ENCODE results near the gene GRB7.

Gene GRB7

DNA sequence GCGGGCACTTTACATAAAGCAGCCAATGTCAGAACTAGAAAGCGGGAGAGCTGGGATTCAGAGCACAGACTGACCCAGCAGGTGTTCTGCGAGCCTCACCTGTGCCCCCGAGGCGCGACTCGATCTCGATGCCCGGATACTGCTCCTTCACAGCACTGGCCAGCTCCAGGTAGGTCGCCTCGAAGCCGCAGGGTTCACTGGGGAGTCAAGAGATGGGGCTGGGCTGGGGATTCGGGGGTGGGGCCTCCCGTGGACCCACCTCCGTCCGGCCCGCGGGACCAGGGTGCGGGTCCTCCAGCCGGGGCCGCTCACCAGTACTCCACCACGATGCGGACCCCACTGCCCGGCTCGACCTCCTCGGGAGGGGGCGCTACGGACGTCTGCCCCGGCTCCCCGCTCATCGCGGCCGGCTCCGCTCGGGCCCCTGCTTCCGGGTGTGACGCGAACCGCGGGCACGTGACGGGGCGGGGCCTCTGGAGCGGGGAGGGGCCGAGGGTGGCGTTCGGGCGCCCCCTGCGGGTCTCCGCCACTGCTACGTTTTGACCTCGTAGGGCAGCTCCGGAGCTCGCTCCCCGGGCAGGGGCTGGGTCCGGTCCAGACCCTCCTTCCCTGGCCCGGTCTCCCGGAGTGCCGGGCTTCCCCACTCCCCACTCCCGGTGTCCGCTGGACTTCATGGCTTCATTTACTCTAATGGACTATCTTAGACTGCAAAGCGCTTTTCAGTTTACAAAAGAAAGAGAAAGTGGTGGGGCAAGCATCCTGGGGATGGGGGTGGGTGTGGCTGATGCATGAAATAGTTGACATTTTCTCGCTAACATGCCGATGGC lies 7.4 kb upstream of the GRB7 start, which contains the start of gene MIEN1:
MIEN1 (minus strand) TSS at position 438 of the 827 bp plus-strand sequence; CDS start at position 401, 37 bp downstream.
- no peak within 1 kb of the TSS for H2BK15ac ChIP-seq (replicated peaks; ENCODE audit: low read depth)
- H3K18ac ChIP-seq (ENCODE audit: low read length) = peak within 1 kb of the TSS; percentile 45
- no peaks in the 10 kb centered on the region for H3K36me3 ChIP-seq (ENCODE audit: control insufficient read depth, insufficient read depth, low read length)
- no CpG with 5 or more reads among the region's 65 CpGs for WGBS (ENCODE audit: extremely low coverage, insufficient coverage, low lambda C conversion rate)
- H3K27ac ChIP-seq (ENCODE audit: low read depth, low read length) = peak within 1 kb of the TSS; percentile 38
- H3K27me3 ChIP-seq (ENCODE audit: insufficient read depth, low read length, poor library complexity) = no peaks in the 10 kb centered on the region
- H4K8ac ChIP-seq (ENCODE audit: low read depth, low read length) = no peak within 1 kb of the TSS
- H4K5ac ChIP-seq (ENCODE audit: low read length) = no peak within 1 kb of the TSS
- H3K4me1 ChIP-seq (ENCODE audit: control insufficient read depth, low read depth, low read length) = no peaks in the 10 kb centered on the region
- DNase-seq = peak; percentile 91
- peak within 1 kb of the TSS; percentile 77 for H3K4me2 ChIP-seq (ENCODE audit: low read length)
- no peaks in the 10 kb centered on the region for H3K79me1 ChIP-seq (ENCODE audit: low read length)
- no peaks in the 10 kb centered on the region for H3K79me2 ChIP-seq (ENCODE audit: control insufficient read depth, insufficient read depth, low read length)
- peak within 1 kb of the TSS; percentile 82 for H3K56ac ChIP-seq (ENCODE audit: low read length)
- H3K4ac ChIP-seq (ENCODE audit: low read depth, low read length) = peak within 1 kb of the TSS; percentile 49
- H3K23ac ChIP-seq (ENCODE audit: low read length) = no peak within 1 kb of the TSS
- no peak within 1 kb of the TSS for H2BK120ac ChIP-seq (ENCODE audit: low read depth, low read length)
- H2BK5ac ChIP-seq (ENCODE audit: low read length) = no peak within 1 kb of the TSS
- H2AK5ac ChIP-seq (ENCODE audit: low read length) = no peak within 1 kb of the TSS
- H3K4me3 ChIP-seq (ENCODE audit: low read length) = peak within 1 kb of the TSS; percentile 48
- peak within 1 kb of the TSS; percentile 68 for H3K9ac ChIP-seq (ENCODE audit: low read length)

DNA sequence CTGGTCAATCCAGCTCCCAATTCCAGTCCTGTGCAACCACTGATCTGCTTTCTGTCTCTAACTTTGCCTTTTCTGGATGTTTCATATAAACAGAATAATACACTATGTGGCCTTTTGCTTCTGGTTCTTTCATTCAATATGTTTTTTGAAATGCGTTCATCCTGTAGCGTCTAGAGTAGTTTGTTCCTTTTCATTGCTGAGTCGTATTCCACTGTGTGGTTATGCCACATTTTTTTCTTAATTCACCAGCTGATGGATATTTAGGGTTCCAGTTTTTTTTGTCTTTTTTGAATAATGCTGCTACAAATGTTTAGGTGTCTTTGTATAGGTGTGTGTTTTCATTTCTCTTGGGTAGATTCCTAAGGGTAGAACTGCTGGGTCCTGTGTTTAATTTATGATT lies 5.2 kb upstream of the GRB7 start:
- Histone ChIP-seq H3K36me3 (ENCODE audit: control insufficient read depth, insufficient read depth, low read length) (no peaks in the 10 kb centered on the region), H3K27ac (ENCODE audit: low read depth, low read length) (no peak overlapping the region), H3K56ac (ENCODE audit: low read length) (no peak overlapping the region), H3K79me2 (ENCODE audit: control insufficient read depth, insufficient read depth, low read length) (no peaks in the 10 kb centered on the region), H2BK120ac (ENCODE audit: low read depth, low read length) (no peak overlapping the region), H2AK5ac (ENCODE audit: low read length) (no peak overlapping the region), H4K5ac (ENCODE audit: low read length) (no peak overlapping the region), H3K27me3 (ENCODE audit: insufficient read depth, low read length, poor library complexity) (no peaks in the 10 kb centered on the region), H3K4me2 (ENCODE audit: low read length) (no peak overlapping the region), H2BK5ac (ENCODE audit: low read length) (no peak overlapping the region), H3K4me3 (ENCODE audit: low read length) (no peak overlapping the region), H3K18ac (ENCODE audit: low read length) (no peak overlapping the region), H3K4ac (ENCODE audit: low read depth, low read length) (no peak overlapping the region), H2BK15ac (replicated peaks; ENCODE audit: low read depth) (no peak overlapping the region), H3K23ac (ENCODE audit: low read length) (no peak overlapping the region), H3K9ac (ENCODE audit: low read length) (no peak overlapping the region), H3K4me1 (ENCODE audit: control insufficient read depth, low read depth, low read length) (no peaks in the 10 kb centered on the region), H3K79me1 (ENCODE audit: low read length) (no peaks in the 10 kb centered on the region), H4K8ac (ENCODE audit: low read depth, low read length) (no peak overlapping the region)
- no peak for DNase-seq
- no CpG with 5 or more reads among the region's 3 CpGs for WGBS (ENCODE audit: extremely low coverage, insufficient coverage, low lambda C conversion rate)

DNA sequence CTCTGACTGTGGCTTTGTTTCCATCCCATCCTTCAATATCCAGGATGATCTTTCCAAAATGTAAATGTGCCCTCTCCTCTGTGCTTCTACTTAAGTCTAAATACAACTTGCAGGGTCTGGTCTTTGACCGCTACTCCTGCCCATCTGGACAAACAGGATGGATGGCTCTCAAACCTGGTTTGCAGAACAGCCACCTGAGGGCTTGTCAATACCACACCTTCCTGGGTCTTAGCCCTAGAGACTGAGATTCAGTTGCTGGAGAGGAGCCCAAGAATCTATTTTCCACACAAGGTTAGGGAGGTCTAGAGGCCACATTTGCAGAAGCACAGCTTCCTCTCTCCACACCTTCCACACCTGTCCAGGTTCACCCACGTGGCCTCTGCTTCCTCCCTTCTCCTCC lies 1.9 kb upstream of the GRB7 start:
- Histone ChIP-seq H3K18ac (ENCODE audit: low read length) (no peak overlapping the region), H2BK15ac (replicated peaks; ENCODE audit: low read depth) (no peak overlapping the region), H3K4me2 (ENCODE audit: low read length) (no peak overlapping the region), H3K79me2 (ENCODE audit: control insufficient read depth, insufficient read depth, low read length) (no peaks in the 10 kb centered on the region), H2BK120ac (ENCODE audit: low read depth, low read length) (no peak overlapping the region), H3K4me1 (ENCODE audit: control insufficient read depth, low read depth, low read length) (no peaks in the 10 kb centered on the region), H3K56ac (ENCODE audit: low read length) (peak overlapping the region; percentile 25), H3K27ac (ENCODE audit: low read depth, low read length) (no peak overlapping the region), H4K5ac (ENCODE audit: low read length) (no peak overlapping the region), H4K8ac (ENCODE audit: low read depth, low read length) (no peak overlapping the region), H3K23ac (ENCODE audit: low read length) (no peak overlapping the region), H2BK5ac (ENCODE audit: low read length) (no peak overlapping the region), H3K36me3 (ENCODE audit: control insufficient read depth, insufficient read depth, low read length) (no peaks in the 10 kb centered on the region), H3K4me3 (ENCODE audit: low read length) (no peak overlapping the region), H2AK5ac (ENCODE audit: low read length) (no peak overlapping the region), H3K27me3 (ENCODE audit: insufficient read depth, low read length, poor library complexity) (no peaks in the 10 kb centered on the region), H3K9ac (ENCODE audit: low read length) (no peak overlapping the region), H3K79me1 (ENCODE audit: low read length) (no peaks in the 10 kb centered on the region), H3K4ac (ENCODE audit: low read depth, low read length) (no peak overlapping the region)
- WGBS (ENCODE audit: extremely low coverage, insufficient coverage, low lambda C conversion rate) = no CpG with 5 or more reads among the region's 2 CpGs
- DNase-seq = no peak

DNA sequence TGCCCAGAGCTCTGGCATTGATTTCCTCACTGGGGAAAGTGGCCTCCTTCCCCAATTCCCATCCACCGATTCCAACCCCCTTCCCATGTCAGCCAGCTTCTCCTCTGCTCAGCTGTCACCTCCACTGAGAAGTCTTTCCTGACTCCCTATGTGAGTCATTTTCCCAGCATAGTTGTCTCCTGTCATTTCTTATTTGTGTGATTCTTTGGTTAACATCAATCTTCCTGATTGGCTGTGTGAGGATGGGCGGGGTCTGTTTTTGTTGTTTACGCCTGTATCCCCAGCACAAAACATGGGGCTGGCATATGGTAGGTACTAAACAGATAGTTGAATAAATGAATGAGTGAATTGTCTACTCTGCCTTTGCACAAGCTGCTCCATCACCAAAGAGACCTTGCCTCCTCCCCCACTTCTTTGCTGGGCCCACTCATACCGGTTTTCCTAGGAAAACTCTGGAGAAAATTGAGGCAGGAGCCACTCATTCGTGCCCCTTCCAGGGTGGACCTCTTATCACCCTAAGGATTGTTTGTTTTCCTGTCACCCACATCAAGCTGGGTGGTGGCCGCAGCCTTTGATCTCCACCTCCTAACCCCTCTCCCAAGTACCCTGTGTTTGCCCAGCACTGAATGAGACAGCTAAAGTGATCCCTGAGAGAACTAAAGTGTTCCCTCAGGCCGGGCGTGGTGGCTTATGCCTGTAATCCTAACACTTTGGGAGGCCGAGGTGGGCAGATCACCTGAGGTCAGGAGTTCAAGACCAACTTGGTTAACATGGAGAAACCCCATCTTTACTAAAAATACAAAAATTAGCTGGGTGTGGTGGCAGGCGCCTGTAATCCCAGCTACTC lies 1.2 kb upstream of the GRB7 start:
- Histone ChIP-seq H3K79me1 (ENCODE audit: low read length) (no peaks in the 10 kb centered on the region), H3K36me3 (ENCODE audit: control insufficient read depth, insufficient read depth, low read length) (no peaks in the 10 kb centered on the region), H2BK5ac (ENCODE audit: low read length) (no peak overlapping the region), H3K4me2 (ENCODE audit: low read length) (no peak overlapping the region), H2AK5ac (ENCODE audit: low read length) (no peak overlapping the region), H2BK15ac (replicated peaks; ENCODE audit: low read depth) (no peak overlapping the region), H3K27ac (ENCODE audit: low read depth, low read length) (no peak overlapping the region), H3K56ac (ENCODE audit: low read length) (no peak overlapping the region), H3K4me1 (ENCODE audit: control insufficient read depth, low read depth, low read length) (no peaks in the 10 kb centered on the region), H3K18ac (ENCODE audit: low read length) (no peak overlapping the region), H3K4me3 (ENCODE audit: low read length) (no peak overlapping the region), H4K8ac (ENCODE audit: low read depth, low read length) (no peak overlapping the region), H3K4ac (ENCODE audit: low read depth, low read length) (no peak overlapping the region), H4K5ac (ENCODE audit: low read length) (no peak overlapping the region), H3K23ac (ENCODE audit: low read length) (no peak overlapping the region), H3K79me2 (ENCODE audit: control insufficient read depth, insufficient read depth, low read length) (peaks cover 4% of the 10 kb centered on the region), H2BK120ac (ENCODE audit: low read depth, low read length) (no peak overlapping the region), H3K9ac (ENCODE audit: low read length) (no peak overlapping the region), H3K27me3 (ENCODE audit: insufficient read depth, low read length, poor library complexity) (no peaks in the 10 kb centered on the region)
- peak; percentile 26 for DNase-seq
- no CpG with 5 or more reads among the region's 10 CpGs for WGBS (ENCODE audit: extremely low coverage, insufficient coverage, low lambda C conversion rate)

DNA sequence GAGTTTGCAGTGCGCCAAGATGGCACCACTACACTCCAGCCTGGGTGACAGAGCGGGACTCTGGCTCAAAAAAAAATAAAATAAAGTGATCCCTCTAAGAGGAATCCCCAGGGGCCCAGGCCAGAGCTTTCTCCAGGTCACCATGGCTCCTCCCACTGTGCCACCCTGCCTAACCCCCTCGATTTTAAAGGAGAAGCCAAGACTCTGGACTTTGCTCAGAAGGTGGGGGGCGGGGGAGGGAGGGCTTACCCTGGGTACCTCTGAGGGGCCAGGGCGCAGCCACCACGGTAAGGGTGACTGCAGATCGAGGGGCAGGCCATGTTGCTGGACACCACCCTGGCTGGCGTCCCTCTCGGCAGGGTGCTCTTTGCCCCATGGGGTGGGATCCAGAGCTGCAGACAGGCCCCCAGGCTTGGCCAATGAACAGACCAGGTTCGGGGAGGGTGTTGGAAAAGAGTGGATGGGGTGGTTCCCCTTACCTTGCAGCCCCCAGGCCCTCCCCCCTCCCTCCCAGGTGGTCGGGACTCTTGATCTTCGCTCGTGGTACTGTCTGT lies 455 bp upstream of the GRB7 start:
- H3K4me3 ChIP-seq (ENCODE audit: low read length) = no peak overlapping the region
- H3K23ac ChIP-seq (ENCODE audit: low read length) = no peak overlapping the region
- no peak overlapping the region for H3K18ac ChIP-seq (ENCODE audit: low read length)
- no peaks in the 10 kb centered on the region for H3K27me3 ChIP-seq (ENCODE audit: insufficient read depth, low read length, poor library complexity)
- no peak overlapping the region for H2BK120ac ChIP-seq (ENCODE audit: low read depth, low read length)
- WGBS (ENCODE audit: extremely low coverage, insufficient coverage, low lambda C conversion rate) = no CpG with 5 or more reads among the region's 13 CpGs
- no peaks in the 10 kb centered on the region for H3K4me1 ChIP-seq (ENCODE audit: control insufficient read depth, low read depth, low read length)
- no peak overlapping the region for H3K4ac ChIP-seq (ENCODE audit: low read depth, low read length)
- no peak for DNase-seq
- H3K9ac ChIP-seq (ENCODE audit: low read length) = no peak overlapping the region
- no peak overlapping the region for H2BK5ac ChIP-seq (ENCODE audit: low read length)
- H4K5ac ChIP-seq (ENCODE audit: low read length) = no peak overlapping the region
- no peaks in the 10 kb centered on the region for H3K79me1 ChIP-seq (ENCODE audit: low read length)
- H4K8ac ChIP-seq (ENCODE audit: low read depth, low read length) = no peak overlapping the region
- H3K4me2 ChIP-seq (ENCODE audit: low read length) = no peak overlapping the region
- peaks cover 4% of the 10 kb centered on the region for H3K79me2 ChIP-seq (ENCODE audit: control insufficient read depth, insufficient read depth, low read length)
- no peak overlapping the region for H3K27ac ChIP-seq (ENCODE audit: low read depth, low read length)
- H3K36me3 ChIP-seq (ENCODE audit: control insufficient read depth, insufficient read depth, low read length) = no peaks in the 10 kb centered on the region
- no peak overlapping the region for H2AK5ac ChIP-seq (ENCODE audit: low read length)
- no peak overlapping the region for H3K56ac ChIP-seq (ENCODE audit: low read length)
- no peak overlapping the region for H2BK15ac ChIP-seq (replicated peaks; ENCODE audit: low read depth)

All from mesendoderm (in vitro differentiated cells).